OCI-LY7 (cell line): ENCODE measurements around the gene ABHD17A.

ENCODE experiments used
- EZH2phosphoT487 ChIP-seq: fragments of 200-600 bp; sonication (generic); IDR thresholded peaks from 2 replicates; pipeline ENCODE4 v1.6.1; 2018; ENCODE audit warnings: low read depth, borderline replicate concordance, mild to moderate bottlenecking, mixed run types, antibody characterized with exemption, low read length, moderate library complexity, mixed read lengths
- TF ChIP-seq, protein P1 (sequence below): fragments of 200-600 bp; sonication (generic); conservative IDR thresholded peaks from 2 replicates; pipeline ENCODE4 v1.5.1; 2014; ENCODE audit warnings: mild to moderate bottlenecking, antibody characterized with exemption, low read length, moderate library complexity, mixed read lengths

DNA sequence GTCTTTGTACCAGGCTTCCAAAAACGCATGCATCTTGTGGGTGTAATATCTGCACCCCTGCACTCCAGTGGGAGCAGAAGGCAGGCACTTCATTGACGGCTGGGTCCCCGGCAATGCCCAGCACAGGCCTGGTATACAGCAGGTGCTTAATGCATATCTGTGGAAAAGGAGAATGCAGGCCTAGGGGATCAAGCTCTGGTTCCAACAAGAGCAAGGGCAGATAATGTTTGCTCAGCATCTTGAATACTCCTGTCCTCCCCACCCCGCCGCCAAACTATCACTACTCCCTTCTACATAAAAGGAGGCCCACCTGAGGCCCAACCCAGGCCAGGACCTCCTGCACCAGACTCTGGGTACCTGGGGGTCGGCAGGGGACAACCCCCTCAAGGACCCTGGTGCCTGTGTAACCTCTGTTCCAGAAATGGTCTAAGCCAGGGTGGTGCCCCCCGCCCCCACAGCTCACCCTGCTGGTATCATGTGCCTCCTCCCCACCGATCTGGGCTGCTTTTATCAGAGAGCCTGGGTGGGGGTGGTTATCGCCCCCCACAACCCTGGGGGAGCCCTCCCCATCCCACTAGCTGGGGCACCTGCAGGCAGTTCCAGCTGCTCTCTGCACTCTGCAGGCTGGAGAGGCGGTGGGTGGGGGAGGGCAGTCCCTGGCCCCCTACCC is 26.7 kb downstream of the ABHD17A start:
- TF ChIP-seq, protein P1, sequence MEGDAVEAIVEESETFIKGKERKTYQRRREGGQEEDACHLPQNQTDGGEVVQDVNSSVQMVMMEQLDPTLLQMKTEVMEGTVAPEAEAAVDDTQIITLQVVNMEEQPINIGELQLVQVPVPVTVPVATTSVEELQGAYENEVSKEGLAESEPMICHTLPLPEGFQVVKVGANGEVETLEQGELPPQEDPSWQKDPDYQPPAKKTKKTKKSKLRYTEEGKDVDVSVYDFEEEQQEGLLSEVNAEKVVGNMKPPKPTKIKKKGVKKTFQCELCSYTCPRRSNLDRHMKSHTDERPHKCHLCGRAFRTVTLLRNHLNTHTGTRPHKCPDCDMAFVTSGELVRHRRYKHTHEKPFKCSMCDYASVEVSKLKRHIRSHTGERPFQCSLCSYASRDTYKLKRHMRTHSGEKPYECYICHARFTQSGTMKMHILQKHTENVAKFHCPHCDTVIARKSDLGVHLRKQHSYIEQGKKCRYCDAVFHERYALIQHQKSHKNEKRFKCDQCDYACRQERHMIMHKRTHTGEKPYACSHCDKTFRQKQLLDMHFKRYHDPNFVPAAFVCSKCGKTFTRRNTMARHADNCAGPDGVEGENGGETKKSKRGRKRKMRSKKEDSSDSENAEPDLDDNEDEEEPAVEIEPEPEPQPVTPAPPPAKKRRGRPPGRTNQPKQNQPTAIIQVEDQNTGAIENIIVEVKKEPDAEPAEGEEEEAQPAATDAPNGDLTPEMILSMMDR = no peak
- TF ChIP-seq EZH2phosphoT487 = no peak
